Osteoblast (primary cell): ENCODE data around the gene ESRRG. TPM values are rescaled to one million over a fixed set of nuclear protein-coding genes. Genes with fewer than 3 reads are reported as not detected.

Experiments
- DNase-seq: peaks from one replicate; pipeline ENCODE4 v3.0.0; 2011; ENCODE audit warnings: low spot score, mixed read lengths; ENCODE audit not compliant: insufficient read length; ENCODE audit errors: missing footprints
- H2AFZ ChIP-seq: 2 replicates; pipeline ENCODE4 v1.6.0; 2011; ENCODE audit warnings: mild to moderate bottlenecking, low read length
- H3K27ac ChIP-seq: 2 replicates; pipeline ENCODE4 v1.5.1; 2011; ENCODE audit warnings: mild to moderate bottlenecking, low read depth, low read length, moderate library complexity
- H3K27me3 ChIP-seq: 2 replicates; pipeline ENCODE4 v1.6.0; 2012; ENCODE audit warnings: mild to moderate bottlenecking, control low read depth, inconsistent platforms, low read length, moderate library complexity; ENCODE audit not compliant: insufficient read depth
- H3K36me3 ChIP-seq: 2 replicates; pipeline ENCODE4 v1.5.1; 2011; ENCODE audit warnings: mild to moderate bottlenecking, low read length, control low read depth, moderate library complexity; ENCODE audit not compliant: insufficient read depth
- H3K4me1 ChIP-seq: 2 replicates; pipeline ENCODE4 v1.5.1; 2011; ENCODE audit warnings: mild to moderate bottlenecking, low read length, control low read depth, moderate library complexity; ENCODE audit not compliant: insufficient read depth
- H3K4me2 ChIP-seq: 2 replicates; pipeline ENCODE4 v1.6.0; 2011; ENCODE audit warnings: mild to moderate bottlenecking, low read length; ENCODE audit not compliant: insufficient read depth
- H3K4me3 ChIP-seq: fragments of 200-600 bp; sonication (generic); 3 replicates; pipeline ENCODE4 v1.5.1; 2012; ENCODE audit warnings: mild to moderate bottlenecking, low read length, inconsistent platforms; ENCODE audit not compliant: insufficient read depth
- H3K79me2 ChIP-seq: 2 replicates; pipeline ENCODE4 v1.6.0; 2012; ENCODE audit warnings: mild to moderate bottlenecking, low read length, control low read depth, inconsistent platforms; ENCODE audit not compliant: insufficient read depth
- H3K9me3 ChIP-seq: 2 replicates; pipeline ENCODE4 v1.5.1; 2011; ENCODE audit warnings: low read depth, low read length, control low read depth
- H4K20me1 ChIP-seq: 2 replicates; pipeline ENCODE4 v1.6.0; 2012; ENCODE audit warnings: mild to moderate bottlenecking, low read length, control low read depth; ENCODE audit not compliant: insufficient read depth
- CTCF ChIP-seq: IDR thresholded peaks from 2 replicates; pipeline ENCODE4 v1.5.1; 2011; ENCODE audit warnings: mild to moderate bottlenecking, low read depth, low read length, moderate library complexity; ENCODE audit errors: extremely low read depth
- total RNA-seq: library from RNA; depleted of rRNA; stranded (reverse); fragments of >200 nt; gene quantifications from 2 replicates; pipeline ENCODE4 v1.2.3, GENCODE V29; 2012

ESRRG gene
- total RNA-seq, 1 donor = not detected

GRCh38 chr1:216582151-216582550 lies 141.1 kb downstream of the ESRRG start:
- H3K9me3 ChIP-seq = no peaks in the 10 kb centered on the region

GRCh38 chr1:216580538-216581057 lies 142.6 kb downstream of the ESRRG start:
- no peak overlapping the region for H2AFZ ChIP-seq
- no peaks in the 10 kb centered on the region for H3K9me3 ChIP-seq
- H3K27ac ChIP-seq = no peak overlapping the region
- H3K4me3 ChIP-seq = no peak overlapping the region
- H3K4me2 ChIP-seq = no peak overlapping the region
- DNase-seq = no peak
- no peaks in the 10 kb centered on the region for H3K36me3 ChIP-seq
- no peaks in the 10 kb centered on the region for H4K20me1 ChIP-seq
- no peaks in the 10 kb centered on the region for H3K4me1 ChIP-seq
- no peaks in the 10 kb centered on the region for H3K79me2 ChIP-seq
- no peaks in the 10 kb centered on the region for H3K27me3 ChIP-seq
- no peak for TF ChIP-seq CTCF

More at GRCh38 chr1:216582151-216582550, 141.1 kb downstream of the ESRRG start:
- Histone ChIP-seq H3K27ac (no peak overlapping the region), H2AFZ (no peak overlapping the region), H3K27me3 (no peaks in the 10 kb centered on the region), H4K20me1 (no peaks in the 10 kb centered on the region), H3K4me3 (no peak overlapping the region), H3K4me2 (no peak overlapping the region), H3K4me1 (no peaks in the 10 kb centered on the region), H3K36me3 (no peaks in the 10 kb centered on the region), H3K79me2 (no peaks in the 10 kb centered on the region)
- DNase-seq = no peak
- no peak for TF ChIP-seq CTCF

GRCh38 chr1:216576234-216576937 lies 146.8 kb downstream of the ESRRG start:
- H3K79me2 ChIP-seq = no peaks in the 10 kb centered on the region
- TF ChIP-seq CTCF = no peak
- no peak overlapping the region for H3K4me3 ChIP-seq
- no peak for DNase-seq
- no peaks in the 10 kb centered on the region for H3K9me3 ChIP-seq
- H3K36me3 ChIP-seq = no peaks in the 10 kb centered on the region
- no peak overlapping the region for H2AFZ ChIP-seq
- no peaks in the 10 kb centered on the region for H3K27me3 ChIP-seq
- H3K4me1 ChIP-seq = no peaks in the 10 kb centered on the region
- H3K27ac ChIP-seq = no peak overlapping the region
- H3K4me2 ChIP-seq = no peak overlapping the region
- no peaks in the 10 kb centered on the region for H4K20me1 ChIP-seq

GRCh38 chr1:216566641-216567205 lies 156.5 kb downstream of the ESRRG start:
- Histone ChIP-seq H3K27me3 (no peaks in the 10 kb centered on the region), H3K79me2 (no peaks in the 10 kb centered on the region), H4K20me1 (no peaks in the 10 kb centered on the region), H3K4me3 (no peak overlapping the region), H3K4me2 (no peak overlapping the region), H2AFZ (no peak overlapping the region), H3K36me3 (no peaks in the 10 kb centered on the region), H3K9me3 (no peaks in the 10 kb centered on the region), H3K27ac (no peak overlapping the region), H3K4me1 (no peaks in the 10 kb centered on the region)
- no peak for DNase-seq
- peak; percentile 17 for TF ChIP-seq CTCF
